ENCODE measurements around the gene ZNF423. TPM values are rescaled to one million over a fixed set of nuclear protein-coding genes. Genes with fewer than 3 reads are reported as not detected.

The ZNF423 gene
- total RNA-seq, 2 donors from 2014 or later: 4.7 to 7.3 TPM

GRCh38 chr16:49528866-49529288 is 327.0 kb downstream of the ZNF423 start:
- no peak for TF ChIP-seq CTCF (IDR thresholded peaks at IDR 0.05)
- no peak for DNase-seq
- intact Hi-C loops (cut with DNase I): no loop called here
- H3K9me3 ChIP-seq: no peaks in the 10 kb centered on the region
- H3K36me3 ChIP-seq: no peaks in the 10 kb centered on the region
- H3K27me3 ChIP-seq: no peaks in the 10 kb centered on the region
- H3K4me1 ChIP-seq: no peaks in the 10 kb centered on the region
- H3K4me3 ChIP-seq: no peak overlapping the region
- no peak overlapping the region for H3K9ac ChIP-seq (ENCODE audit: low read depth in 2 of 2, low read length in 2 of 2)
- H3K27ac ChIP-seq: no peak overlapping the region

DNA sequence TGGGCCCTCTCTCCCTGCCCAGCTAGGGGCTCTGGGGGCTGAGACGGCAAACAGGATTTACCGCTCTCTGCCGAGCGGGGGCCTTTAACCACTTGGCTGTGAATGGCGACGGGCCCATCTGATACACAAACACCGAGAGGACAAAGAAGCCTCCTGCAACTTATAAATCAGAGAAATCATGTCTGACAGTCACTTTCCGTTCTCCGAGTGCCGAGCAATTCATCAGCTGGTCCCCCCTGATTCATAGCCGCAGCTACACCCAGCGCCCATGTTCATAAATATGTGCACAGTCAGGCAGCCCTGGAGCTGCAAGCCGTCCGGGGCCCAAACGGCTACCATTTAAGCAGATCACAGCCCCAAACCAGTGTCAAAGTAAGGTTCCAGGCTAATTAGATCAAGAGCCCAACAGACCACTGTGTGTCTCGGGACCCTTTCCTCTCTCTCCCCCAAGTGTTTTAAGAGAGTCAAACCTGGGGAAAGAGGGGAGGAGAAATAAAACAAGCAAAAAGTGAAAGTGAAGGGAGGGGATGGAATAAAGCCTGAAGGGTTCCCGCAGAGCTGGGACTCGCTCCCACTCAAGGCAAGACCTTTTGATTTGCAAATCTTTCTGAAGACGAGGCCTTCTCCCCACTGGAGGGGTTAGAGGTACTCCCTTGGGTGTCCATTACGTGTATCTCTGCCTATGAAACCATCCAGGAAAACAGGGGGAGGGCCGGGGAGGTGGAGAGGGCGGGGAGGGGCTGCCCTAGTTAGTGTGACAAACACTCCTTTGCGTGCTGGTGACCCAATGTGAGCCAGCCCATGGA is 327.6 kb downstream of the ZNF423 start:
- no peak for TF ChIP-seq CTCF (IDR thresholded peaks at IDR 0.05)
- no peaks in the 10 kb centered on the region for H3K9me3 ChIP-seq
- H3K27ac ChIP-seq: no peak overlapping the region
- peak overlapping the region; percentile 7 for H3K4me3 ChIP-seq
- no peak for DNase-seq
- H3K4me1 ChIP-seq: no peaks in the 10 kb centered on the region
- no peaks in the 10 kb centered on the region for H3K36me3 ChIP-seq
- H3K27me3 ChIP-seq: no peaks in the 10 kb centered on the region
- intact Hi-C loops (cut with DNase I): no loop called here
- H3K9ac ChIP-seq (ENCODE audit: low read depth in 2 of 2, low read length in 2 of 2): no peak overlapping the region

DNA sequence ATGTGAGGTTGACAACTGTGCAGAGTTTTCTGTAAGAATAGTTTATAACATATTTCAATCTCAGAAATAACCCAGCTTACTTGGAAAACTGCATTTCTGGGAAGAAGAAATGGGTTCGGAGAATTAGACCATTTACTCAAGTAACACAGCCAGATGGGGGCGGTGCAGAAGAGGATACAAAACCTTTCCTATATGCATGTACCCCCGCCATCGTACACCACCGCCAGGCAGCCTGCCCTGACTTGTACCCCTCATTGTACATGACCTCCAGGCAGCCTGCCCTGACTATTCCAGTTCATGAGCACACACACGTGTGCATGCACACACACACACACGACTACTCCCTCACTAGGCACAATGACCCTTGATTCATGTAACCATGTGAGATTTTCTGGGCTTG is 328.3 kb downstream of the ZNF423 start:
- DNase-seq: peak; percentile 27
- no peak overlapping the region for H3K4me3 ChIP-seq

DNA sequence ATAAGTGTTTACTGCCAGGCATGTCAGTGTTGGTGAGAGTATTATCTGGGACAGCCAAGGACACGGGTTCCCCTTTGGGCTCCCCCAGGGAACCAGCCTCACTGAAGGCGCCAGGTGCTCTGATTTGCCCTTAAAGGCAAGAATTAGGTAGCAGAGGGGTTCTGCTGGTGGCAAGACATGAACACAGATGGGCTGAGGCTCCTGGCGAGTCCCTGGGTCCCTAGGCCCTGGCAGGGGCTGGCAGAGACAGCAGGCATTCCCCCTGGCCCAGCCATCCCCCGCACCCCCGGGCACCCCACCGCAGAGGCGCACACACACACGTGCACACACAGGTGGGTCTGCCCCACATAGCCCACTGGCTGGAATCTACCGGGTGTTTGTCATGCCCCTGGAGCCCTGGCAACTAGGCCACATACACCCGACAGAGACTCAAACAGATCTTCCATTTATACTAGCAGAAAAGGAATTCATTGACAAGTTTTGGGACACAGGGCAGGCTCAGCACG is 329.0 kb downstream of the ZNF423 start:
- Histone ChIP-seq H3K36me3 (no peaks in the 10 kb centered on the region), H3K27me3 (no peaks in the 10 kb centered on the region), H3K27ac (no peak overlapping the region), H3K4me1 (no peaks in the 10 kb centered on the region), H3K9me3 (no peaks in the 10 kb centered on the region), H3K4me3 (no peak overlapping the region), H3K9ac (ENCODE audit: low read depth in 2 of 2, low read length in 2 of 2) (no peak overlapping the region)
- TF ChIP-seq CTCF (IDR thresholded peaks at IDR 0.05): no peak
- intact Hi-C loops (cut with DNase I): no loop called here
- DNase-seq: no peak

More for the DNA sequence above, 328.3 kb downstream of the ZNF423 start:
- Histone ChIP-seq H3K27me3 (no peaks in the 10 kb centered on the region), H3K4me1 (no peaks in the 10 kb centered on the region), H3K9ac (ENCODE audit: low read depth in 2 of 2, low read length in 2 of 2) (no peak overlapping the region), H3K27ac (no peak overlapping the region), H3K9me3 (no peaks in the 10 kb centered on the region), H3K36me3 (no peaks in the 10 kb centered on the region)
- intact Hi-C loops (cut with DNase I): no loop called here
- no peak for TF ChIP-seq CTCF (IDR thresholded peaks at IDR 0.05)

GRCh38 chr16:49524947-49525315 is 331.0 kb downstream of the ZNF423 start:
- intact Hi-C loops (cut with DNase I): no loop called here

More at GRCh38 chr16:49524947-49525315, 331.0 kb downstream of the ZNF423 start:
- H3K4me1 ChIP-seq: no peaks in the 10 kb centered on the region
- no peak for DNase-seq
- H3K9ac ChIP-seq (ENCODE audit: low read depth in 2 of 2, low read length in 2 of 2): no peak overlapping the region
- TF ChIP-seq CTCF (IDR thresholded peaks at IDR 0.05): no peak
- H3K27me3 ChIP-seq: no peaks in the 10 kb centered on the region
- H3K4me3 ChIP-seq: no peak overlapping the region
- no peaks in the 10 kb centered on the region for H3K9me3 ChIP-seq
- no peaks in the 10 kb centered on the region for H3K36me3 ChIP-seq
- H3K27ac ChIP-seq: no peak overlapping the region
